Measurements from ENCODE around the gene LRP1.

Gene LRP1

DNA sequence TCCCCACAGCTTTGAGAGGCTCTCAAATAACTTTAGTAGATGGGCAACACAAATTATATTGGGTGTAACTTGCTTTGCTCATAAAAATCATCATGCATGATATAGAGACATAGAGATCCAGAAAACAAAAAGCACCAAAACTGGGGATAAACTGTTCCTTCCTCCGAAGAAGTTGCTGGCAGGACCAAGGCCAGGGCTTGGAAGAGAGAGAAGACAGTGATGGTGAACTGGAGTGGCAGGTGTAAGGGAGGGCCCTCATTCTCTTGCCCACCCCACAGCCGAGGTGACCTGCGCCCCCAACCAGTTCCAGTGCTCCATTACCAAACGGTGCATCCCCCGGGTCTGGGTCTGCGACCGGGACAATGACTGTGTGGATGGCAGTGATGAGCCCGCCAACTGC lies 72.9 kb downstream of the LRP1 start:
- TF ChIP-seq MYC (IDR thresholded peaks at IDR 0.05; ENCODE audit: low read depth, low read length), result no peak
- TF ChIP-seq, protein P1, sequence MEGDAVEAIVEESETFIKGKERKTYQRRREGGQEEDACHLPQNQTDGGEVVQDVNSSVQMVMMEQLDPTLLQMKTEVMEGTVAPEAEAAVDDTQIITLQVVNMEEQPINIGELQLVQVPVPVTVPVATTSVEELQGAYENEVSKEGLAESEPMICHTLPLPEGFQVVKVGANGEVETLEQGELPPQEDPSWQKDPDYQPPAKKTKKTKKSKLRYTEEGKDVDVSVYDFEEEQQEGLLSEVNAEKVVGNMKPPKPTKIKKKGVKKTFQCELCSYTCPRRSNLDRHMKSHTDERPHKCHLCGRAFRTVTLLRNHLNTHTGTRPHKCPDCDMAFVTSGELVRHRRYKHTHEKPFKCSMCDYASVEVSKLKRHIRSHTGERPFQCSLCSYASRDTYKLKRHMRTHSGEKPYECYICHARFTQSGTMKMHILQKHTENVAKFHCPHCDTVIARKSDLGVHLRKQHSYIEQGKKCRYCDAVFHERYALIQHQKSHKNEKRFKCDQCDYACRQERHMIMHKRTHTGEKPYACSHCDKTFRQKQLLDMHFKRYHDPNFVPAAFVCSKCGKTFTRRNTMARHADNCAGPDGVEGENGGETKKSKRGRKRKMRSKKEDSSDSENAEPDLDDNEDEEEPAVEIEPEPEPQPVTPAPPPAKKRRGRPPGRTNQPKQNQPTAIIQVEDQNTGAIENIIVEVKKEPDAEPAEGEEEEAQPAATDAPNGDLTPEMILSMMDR (IDR thresholded peaks at IDR 0.05; ENCODE audit: low read depth, low read length), result no peak
- TF ChIP-seq, protein P2, sequence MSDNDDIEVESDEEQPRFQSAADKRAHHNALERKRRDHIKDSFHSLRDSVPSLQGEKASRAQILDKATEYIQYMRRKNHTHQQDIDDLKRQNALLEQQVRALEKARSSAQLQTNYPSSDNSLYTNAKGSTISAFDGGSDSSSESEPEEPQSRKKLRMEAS (IDR thresholded peaks at IDR 0.05; ENCODE audit: low read depth, low read length), result no peak
- no peak for TF ChIP-seq POLR2A (IDR thresholded peaks at IDR 0.05; ENCODE audit: extremely low read depth, insufficient read length)
- no peak for DNase-seq (ENCODE audit: low read depth)
- no peak overlapping the region for H3K4me3 ChIP-seq (ENCODE audit: low read depth, low read length)

DNA sequence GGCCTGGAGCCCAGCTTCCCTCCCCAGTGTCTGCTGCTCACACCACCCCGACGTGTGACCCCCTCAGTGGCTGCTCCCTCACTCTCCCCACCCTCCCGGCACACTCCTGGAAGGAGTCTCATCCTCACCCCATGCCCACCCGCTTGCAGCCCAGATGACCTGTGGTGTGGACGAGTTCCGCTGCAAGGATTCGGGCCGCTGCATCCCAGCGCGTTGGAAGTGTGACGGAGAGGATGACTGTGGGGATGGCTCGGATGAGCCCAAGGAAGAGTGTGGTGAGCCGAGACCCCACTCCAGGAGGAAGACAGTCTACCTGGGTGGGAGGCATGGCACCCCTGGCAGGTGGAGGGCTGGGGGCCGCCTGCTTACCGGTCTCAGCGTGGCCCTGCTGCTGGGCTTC lies 73.3 kb downstream of the LRP1 start:
- H3K4me3 ChIP-seq (ENCODE audit: low read depth, low read length), result no peak overlapping the region
- DNase-seq (ENCODE audit: low read depth), result no peak
- TF ChIP-seq MYC (IDR thresholded peaks at IDR 0.05; ENCODE audit: low read depth, low read length) (no peak), POLR2A (IDR thresholded peaks at IDR 0.05; ENCODE audit: extremely low read depth, insufficient read length) (no peak)
- TF ChIP-seq, protein P2 (IDR thresholded peaks at IDR 0.05; ENCODE audit: low read depth, low read length), result no peak
- TF ChIP-seq, protein P1 (IDR thresholded peaks at IDR 0.05; ENCODE audit: low read depth, low read length), result no peak

DNA sequence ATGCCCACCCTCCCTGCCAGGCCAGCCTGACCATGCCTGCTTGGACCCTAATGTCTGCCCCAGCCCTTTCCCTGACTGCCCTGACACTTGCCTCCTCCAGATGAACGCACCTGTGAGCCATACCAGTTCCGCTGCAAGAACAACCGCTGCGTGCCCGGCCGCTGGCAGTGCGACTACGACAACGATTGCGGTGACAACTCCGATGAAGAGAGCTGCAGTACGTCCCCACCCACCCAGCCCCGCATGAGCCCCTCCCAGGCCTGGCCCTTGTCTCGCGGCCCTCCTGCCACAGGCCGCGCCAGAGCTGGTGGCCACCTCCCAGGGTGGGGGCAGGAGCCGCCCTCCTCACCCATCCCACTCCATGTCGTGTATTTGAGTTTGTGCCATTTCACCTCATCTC lies 74.0 kb downstream of the LRP1 start:
- H3K4me3 ChIP-seq (ENCODE audit: low read depth, low read length), result no peak overlapping the region
- TF ChIP-seq POLR2A (IDR thresholded peaks at IDR 0.05; ENCODE audit: extremely low read depth, insufficient read length) (no peak), MYC (IDR thresholded peaks at IDR 0.05; ENCODE audit: low read depth, low read length) (no peak)
- TF ChIP-seq, protein P2 (IDR thresholded peaks at IDR 0.05; ENCODE audit: low read depth, low read length), result no peak
- TF ChIP-seq, protein P1 (IDR thresholded peaks at IDR 0.05; ENCODE audit: low read depth, low read length), result no peak
- DNase-seq (ENCODE audit: low read depth), result no peak

DNA sequence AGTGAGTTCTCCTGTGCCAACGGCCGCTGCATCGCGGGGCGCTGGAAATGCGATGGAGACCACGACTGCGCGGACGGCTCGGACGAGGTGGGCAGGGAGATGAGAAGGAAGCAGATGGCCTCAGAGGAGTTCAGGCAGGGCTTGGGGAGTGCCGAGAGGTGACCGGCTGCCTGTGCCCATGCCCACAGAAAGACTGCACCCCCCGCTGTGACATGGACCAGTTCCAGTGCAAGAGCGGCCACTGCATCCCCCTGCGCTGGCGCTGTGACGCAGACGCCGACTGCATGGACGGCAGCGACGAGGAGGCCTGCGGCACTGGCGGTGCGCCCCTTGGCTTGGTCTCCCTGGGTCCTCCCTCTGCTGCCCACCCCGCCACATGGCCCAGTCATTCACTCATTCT lies 74.9 kb downstream of the LRP1 start:
- TF ChIP-seq, protein P1 (IDR thresholded peaks at IDR 0.05; ENCODE audit: low read depth, low read length), result no peak
- TF ChIP-seq MYC (IDR thresholded peaks at IDR 0.05; ENCODE audit: low read depth, low read length) (no peak), POLR2A (IDR thresholded peaks at IDR 0.05; ENCODE audit: extremely low read depth, insufficient read length) (no peak)
- TF ChIP-seq, protein P2 (IDR thresholded peaks at IDR 0.05; ENCODE audit: low read depth, low read length), result no peak
- DNase-seq (ENCODE audit: low read depth), result no peak

DNA sequence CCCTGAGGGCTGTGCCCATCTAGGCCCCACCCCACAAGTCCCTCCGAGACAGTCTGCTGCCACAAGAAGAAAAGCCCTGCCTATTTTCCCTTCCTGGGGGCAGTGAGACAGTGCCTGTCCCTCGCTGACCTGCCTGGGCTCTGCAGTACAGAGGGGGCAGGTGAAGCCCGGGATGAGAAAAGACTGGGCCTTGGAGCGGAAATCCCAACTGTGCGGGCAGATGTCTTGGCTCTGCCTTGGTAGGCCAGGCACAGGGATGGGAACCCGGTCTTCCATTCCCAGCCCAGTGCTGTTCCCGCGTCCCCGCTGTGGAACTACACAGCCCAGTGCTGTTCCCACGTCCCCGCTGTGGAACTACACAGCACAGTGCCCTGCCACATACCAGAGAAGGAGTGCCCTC lies 75.5 kb downstream of the LRP1 start:
- no peak for TF ChIP-seq MYC (IDR thresholded peaks at IDR 0.05; ENCODE audit: low read depth, low read length)
- TF ChIP-seq POLR2A (IDR thresholded peaks at IDR 0.05; ENCODE audit: extremely low read depth, insufficient read length), result no peak
- TF ChIP-seq, protein P2 (IDR thresholded peaks at IDR 0.05; ENCODE audit: low read depth, low read length), result no peak
- H3K4me3 ChIP-seq (ENCODE audit: low read depth, low read length), result no peak overlapping the region
- no peak for DNase-seq (ENCODE audit: low read depth)

More for the DNA sequence above, 74.9 kb downstream of the LRP1 start:
- no peak overlapping the region for H3K4me3 ChIP-seq (ENCODE audit: low read depth, low read length)

DNA sequence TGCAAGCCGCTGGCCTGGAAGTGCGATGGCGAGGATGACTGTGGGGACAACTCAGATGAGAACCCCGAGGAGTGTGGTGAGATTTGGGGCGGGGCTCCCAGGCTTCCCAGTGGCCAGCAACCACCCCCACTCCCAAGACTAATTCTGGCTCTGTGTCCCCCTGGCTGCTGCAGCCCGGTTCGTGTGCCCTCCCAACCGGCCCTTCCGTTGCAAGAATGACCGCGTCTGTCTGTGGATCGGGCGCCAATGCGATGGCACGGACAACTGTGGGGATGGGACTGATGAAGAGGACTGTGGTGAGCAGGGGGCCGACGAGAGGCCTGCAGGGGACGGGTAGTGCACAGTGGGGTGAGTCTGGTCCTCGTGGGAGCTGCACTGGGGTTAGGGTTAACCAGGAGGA lies 76.2 kb downstream of the LRP1 start:
- H3K4me3 ChIP-seq (ENCODE audit: low read depth, low read length), result no peak overlapping the region
- TF ChIP-seq, protein P1 (IDR thresholded peaks at IDR 0.05; ENCODE audit: low read depth, low read length), result no peak
- TF ChIP-seq MYC (IDR thresholded peaks at IDR 0.05; ENCODE audit: low read depth, low read length), result no peak
- no peak for TF ChIP-seq POLR2A (IDR thresholded peaks at IDR 0.05; ENCODE audit: extremely low read depth, insufficient read length)
- TF ChIP-seq, protein P2 (IDR thresholded peaks at IDR 0.05; ENCODE audit: low read depth, low read length), result no peak
- no peak for DNase-seq (ENCODE audit: low read depth)
